Measurements from ENCODE around the gene NKAIN2. TPM values are rescaled to one million over a fixed set of nuclear protein-coding genes. Genes with fewer than 3 reads are reported as not detected.

NKAIN2 gene
- total and polyA plus RNA-seq, 2 donors (not counting 3 experiments of a cell fraction or from before 2014, with no cell fraction given), result 0.03 TPM; not detected in 1

GRCh38 chr6:124783344-124783743 is 979.7 kb downstream of the NKAIN2 start:
- CTCF ChIA-PET, result no interaction called here
- Histone ChIP-seq H3K36me3 (ENCODE audit: control insufficient read depth in 2 of 2, extremely low read depth in 1 of 2, insufficient read depth in 2 of 2, low read length in 2 of 2) (no peaks in the 10 kb centered on the region), H3K9me3 (replicated peaks; ENCODE audit: control insufficient read depth, insufficient read depth, low read length) (no peaks in the 10 kb centered on the region), H3K79me2 (ENCODE audit: control insufficient read depth, insufficient read depth, low read length) (no peaks in the 10 kb centered on the region), H2AFZ (ENCODE audit: low read depth, low read length) (no peak overlapping the region), H3K4me2 (ENCODE audit: insufficient read depth, low read length) (no peak overlapping the region), H3K9me1 (replicated peaks; ENCODE audit: control insufficient read depth, extremely low read depth, insufficient read depth, low read length) (no peaks in the 10 kb centered on the region), H4K20me1 (replicated peaks; ENCODE audit: control insufficient read depth, extremely low read depth, insufficient read depth, low read length) (no peaks in the 10 kb centered on the region), H3K27ac (ENCODE audit: insufficient read depth, low read depth, low read length) (no peak overlapping the region), H3K9ac (replicated peaks; ENCODE audit: extremely low read depth, insufficient read depth, low read length) (no peak overlapping the region), H3K4me1 (ENCODE audit: control insufficient read depth, extremely low read depth, insufficient read depth, low read length) (no peaks in the 10 kb centered on the region), H3K27me3 (ENCODE audit: control insufficient read depth in 2 of 2, insufficient read depth in 2 of 2, low read length in 2 of 2) (no peaks in the 10 kb centered on the region), H3K4me3 (replicated peaks in 1 of 3; ENCODE audit: insufficient read depth in 1 of 3, low read depth in 1 of 3, low read length in 3 of 3) (no peak overlapping the region)
- no peak for DNase-seq (ENCODE audit: low read depth, low spot score)
- no TSS peak for BruUV-seq (replicated peaks)
- intact Hi-C loops (cut with micrococcal nuclease) (no loop called here), dilution Hi-C loops (cut with MboI; ENCODE audit: extremely low pct_ligation_motif_present, low sequenced_read_pairs) (no loop called here)
- FAIRE-seq, result no peak
- TF ChIP-seq MAX (IDR thresholded peaks at IDR 0.05; ENCODE audit: insufficient read depth, insufficient read length), result no peak
- no peak for TF ChIP-seq CTCF (IDR thresholded peaks at IDR 0.05; ENCODE audit: extremely low read depth in 1 of 2, insufficient read depth in 1 of 2, low read depth in 1 of 2, low read length in 2 of 2)
- no peak for TF ChIP-seq GATA2 (IDR thresholded peaks at IDR 0.05; ENCODE audit: insufficient read depth, insufficient read length, low read depth, low read length)
- TF ChIP-seq EZH2 (IDR thresholded peaks at IDR 0.05; ENCODE audit: borderline replicate concordance, low read depth, low read length, severe bottlenecking), result no peak
- no peak for TF ChIP-seq FOS (IDR thresholded peaks at IDR 0.05; ENCODE audit: borderline replicate concordance, insufficient read depth, low read length)
- no peak for TF ChIP-seq POLR2A (IDR thresholded peaks at IDR 0.05; ENCODE audit: low read depth, low read length)
- no peak for TF ChIP-seq POLR2AphosphoS5 (IDR thresholded peaks at IDR 0.05; ENCODE audit: insufficient read depth, low read depth, low read length)
- no peak for TF ChIP-seq JUN (IDR thresholded peaks at IDR 0.05; ENCODE audit: borderline replicate concordance, insufficient read depth, insufficient read length, low read depth)
- TF ChIP-seq MYC (IDR thresholded peaks at IDR 0.05; ENCODE audit: low read depth, low read length), result no peak
- POLR2A ChIA-PET, result no interaction called here
